H1 (cell line): ENCODE measurements around the gene SPATS2. TPM values are rescaled to one million over a fixed set of nuclear protein-coding genes. Genes with fewer than 3 reads are reported as not detected.

Experiments
- CTCF ChIA-PET: fragments of 300-600 bp; sonication (Branson Sonifier 250); formaldehyde crosslinking; loops from one replicate; lab custom pipeline; 2021; ENCODE audit not compliant: partially characterized antibody; lab: Charles Lee
- POLR2A ChIA-PET: fragments of 300-600 bp; sonication (Branson Sonifier 250); formaldehyde crosslinking; loops from one replicate; lab custom pipeline; 2021; ENCODE audit warnings: inconsistent platforms; ENCODE audit not compliant: partially characterized antibody; lab: Charles Lee
- DNase-seq, 2 experiments: peaks; one replicate each; pipeline versions ENCODE4 v3.0.0 to v3.0.0-alpha.2; 2010 to 2022; ENCODE audit warnings: low spot score in 2 of 2, low read depth in 1 of 2, mixed read lengths in 1 of 2
- FAIRE-seq: peaks from 2 replicates; lab custom pipeline; 2011; peaks lifted over from hg19 to GRCh38; lab: Jason Lieb, UNC
- H2AFZ ChIP-seq: 2 replicates; pipeline ENCODE4 v1.8.1; 2012; ENCODE audit warnings: low read length, inconsistent platforms
- H2AK5ac ChIP-seq: 2 replicates; pipeline ENCODE4 v1.6.1; 2013; ENCODE audit warnings: low read depth, low read length
- H2BK120ac ChIP-seq: replicated peaks from 2 replicates; pipeline ENCODE3; 2013; ENCODE audit warnings: low read depth, low read length, inconsistent platforms
- H2BK12ac ChIP-seq: 2 replicates; pipeline ENCODE4 v1.6.1; 2013; ENCODE audit warnings: low read depth, low read length
- H2BK15ac ChIP-seq: 2 replicates; pipeline ENCODE4 v1.6.1; 2013; ENCODE audit warnings: low read length
- H2BK20ac ChIP-seq: 2 replicates; pipeline ENCODE4 v1.6.1; 2013; ENCODE audit warnings: low read length
- H2BK5ac ChIP-seq: 2 replicates; pipeline ENCODE4 v1.6.1; 2013; ENCODE audit warnings: low read depth, low read length
- H3K14ac ChIP-seq: 2 replicates; pipeline ENCODE4 v1.6.1; 2013; ENCODE audit warnings: inconsistent platforms; ENCODE audit not compliant: insufficient read length
- H3K18ac ChIP-seq: 2 replicates; pipeline ENCODE4 v1.6.1; 2013; ENCODE audit warnings: low read length; ENCODE audit errors: extremely low read depth
- H3K23ac ChIP-seq: 2 replicates; pipeline ENCODE4 v1.6.1; 2013; ENCODE audit warnings: inconsistent platforms; ENCODE audit not compliant: insufficient read length
- H3K23me2 ChIP-seq: 2 replicates; pipeline ENCODE4 v1.6.1; 2013; ENCODE audit warnings: low read depth, low read length
- H3K27ac ChIP-seq: 2 replicates; pipeline ENCODE4 v1.6.1; 2011; ENCODE audit warnings: low read depth, low read length, inconsistent platforms
- H3K27me3 ChIP-seq, 4 experiments: replicated peaks in 1 of 4; 1 replicate in 1 of 4; 2 replicates in 3 of 4; pipeline versions ENCODE4 v1.6.1 to v1.8.1; 2011 to 2013; ENCODE audit warnings: low read length in 3 of 4, mild to moderate bottlenecking in 3 of 4, inconsistent platforms in 2 of 4, mixed read lengths in 2 of 4, moderate library complexity in 1 of 4; ENCODE audit not compliant: control insufficient read depth in 3 of 4, insufficient read depth in 3 of 4; ENCODE audit errors: extremely low read depth in 1 of 4
- H3K36me3 ChIP-seq, 4 experiments: 2 replicates each; pipeline versions ENCODE4 v1.6.1 to v1.8.1; 2011 to 2013; ENCODE audit warnings: mild to moderate bottlenecking in 4 of 4, low read length in 3 of 4, moderate library complexity in 2 of 4, control low read depth in 1 of 4, inconsistent platforms in 1 of 4; ENCODE audit not compliant: insufficient read depth in 4 of 4, control insufficient read depth in 2 of 4
- H3K4ac ChIP-seq: replicated peaks from 2 replicates; pipeline ENCODE3; 2013; ENCODE audit warnings: low read length, low read depth, mixed read lengths, inconsistent platforms; ENCODE audit not compliant: insufficient read length
- H3K4me1 ChIP-seq, 4 experiments: replicated peaks in 1 of 4; 1 replicate in 1 of 4; 2 replicates in 3 of 4; pipeline versions ENCODE4 v1.6.1 to v1.8.1; 2011 to 2013; ENCODE audit warnings: low read length in 3 of 4, inconsistent platforms in 2 of 4, mixed read lengths in 1 of 4; ENCODE audit not compliant: insufficient read depth in 4 of 4, control insufficient read depth in 3 of 4
- H3K4me2 ChIP-seq, 2 experiments: 2 replicates each; pipeline versions ENCODE4 v1.6.1 to v1.8.1; 2011 to 2013; ENCODE audit warnings: low read depth in 2 of 2, low read length in 2 of 2, control low read depth in 1 of 2, inconsistent platforms in 1 of 2, mild to moderate bottlenecking in 1 of 2; ENCODE audit not compliant: insufficient read depth in 1 of 2
- H3K4me3 ChIP-seq, 4 experiments: fragments of 200-600, 300-600 bp in 1 of 4; sonication (generic), shearing (Covaris generic), sonication (Bioruptor Twin) in 1 of 4; 2 replicates each; pipeline versions ENCODE4 v1.5.1 to v1.8.1; 2011 to 2016; ENCODE audit warnings: low read length in 4 of 4, low read depth in 3 of 4, control low read depth in 2 of 4, inconsistent platforms in 2 of 4, mild to moderate bottlenecking in 2 of 4, mixed read lengths in 1 of 4, moderate library complexity in 1 of 4; ENCODE audit not compliant: insufficient read depth in 2 of 4; ENCODE audit errors: extremely low read depth in 1 of 4
- H3K56ac ChIP-seq: replicated peaks from 2 replicates; pipeline ENCODE3; 2013; ENCODE audit warnings: low read depth, mild to moderate bottlenecking, mixed read lengths, low read length, inconsistent platforms; ENCODE audit not compliant: insufficient read length
- H3K79me1 ChIP-seq: 2 replicates; pipeline ENCODE4 v1.6.1; 2013; ENCODE audit warnings: low read depth, low read length, control low read depth
- H3K79me2 ChIP-seq, 2 experiments: 2 replicates each; pipeline versions ENCODE4 v1.6.1 to v1.8.1; 2012 to 2013; ENCODE audit warnings: low read length in 2 of 2, mild to moderate bottlenecking in 2 of 2, inconsistent platforms in 1 of 2; ENCODE audit not compliant: insufficient read depth in 2 of 2, control insufficient read depth in 1 of 2
- H3K9ac ChIP-seq, 4 experiments: replicated peaks in 1 of 4; 1 replicate in 1 of 4; 2 replicates in 3 of 4; pipeline versions ENCODE4 v1.6.1 to v1.8.1; 2011 to 2013; ENCODE audit warnings: low read depth in 3 of 4, low read length in 3 of 4, control low read depth in 2 of 4, mild to moderate bottlenecking in 2 of 4, moderate library complexity in 2 of 4, inconsistent platforms in 1 of 4; ENCODE audit errors: extremely low read depth in 1 of 4
- H3K9me3 ChIP-seq, 2 experiments: 2 replicates each; pipeline versions ENCODE4 v1.6.1 to v1.8.1; 2012 to 2013; ENCODE audit warnings: mild to moderate bottlenecking in 2 of 2, moderate library complexity in 2 of 2, control low read depth in 1 of 2, inconsistent platforms in 1 of 2, low read depth in 1 of 2, low read length in 1 of 2, mixed read lengths in 1 of 2; ENCODE audit not compliant: insufficient read depth in 2 of 2
- H4K20me1 ChIP-seq, 2 experiments: replicated peaks in 1 of 2; 2 replicates each; pipeline versions ENCODE3 to v1.8.1; 2011 to 2013; ENCODE audit warnings: inconsistent platforms in 2 of 2, low read length in 2 of 2, mild to moderate bottlenecking in 1 of 2; ENCODE audit not compliant: insufficient read depth in 2 of 2, control insufficient read depth in 1 of 2
- H4K5ac ChIP-seq: 2 replicates; pipeline ENCODE4 v1.6.1; 2013; ENCODE audit warnings: low read length, low read depth, mixed read lengths, inconsistent platforms; ENCODE audit not compliant: insufficient read length
- H4K8ac ChIP-seq: 2 replicates; pipeline ENCODE4 v1.8.0; 2013; ENCODE audit warnings: mild to moderate bottlenecking, moderate library complexity, low read length, inconsistent platforms; ENCODE audit not compliant: insufficient read depth; ENCODE audit errors: extremely low read depth
- H4K91ac ChIP-seq: replicated peaks from 2 replicates; pipeline ENCODE3; 2013; ENCODE audit warnings: low read length, mixed read lengths, inconsistent platforms; ENCODE audit not compliant: insufficient read length
- BCL11A ChIP-seq, 2 experiments: IDR thresholded peaks; one replicate each; pipeline ENCODE4 v1.6.1; 2011; ENCODE audit warnings: low read depth in 2 of 2, low read length in 2 of 2, mild to moderate bottlenecking in 2 of 2
- CHD1 ChIP-seq: IDR thresholded peaks from 2 replicates; pipeline ENCODE4 v1.6.1; 2012; ENCODE audit warnings: low read depth, low read length, improper control_type of control experiment
- EP300 ChIP-seq, 2 experiments: IDR thresholded peaks; 1 replicate in 1 of 2; 2 replicates in 1 of 2; pipeline ENCODE4 v1.6.1; 2011 to 2012; ENCODE audit warnings: low read depth in 2 of 2, low read length in 2 of 2, mild to moderate bottlenecking in 2 of 2, borderline replicate concordance in 1 of 2, inconsistent platforms in 1 of 2, moderate library complexity in 1 of 2
- GTF2F1 ChIP-seq: IDR thresholded peaks from 2 replicates; pipeline ENCODE4 v1.6.1; 2012; ENCODE audit warnings: low read depth, low read length, improper control_type of control experiment, borderline replicate concordance
- HDAC2 ChIP-seq, 2 experiments: fragments of 300-600 bp in 1 of 2; sonication (generic) in 1 of 2; IDR thresholded peaks; 2 replicates each; pipeline ENCODE4 v1.6.1; 2011 to 2012; ENCODE audit warnings: low read depth in 2 of 2, low read length in 2 of 2, mild to moderate bottlenecking in 2 of 2, moderate library complexity in 2 of 2, borderline replicate concordance in 1 of 2, inconsistent platforms in 1 of 2
- JUN ChIP-seq: IDR thresholded peaks from 2 replicates; pipeline ENCODE4 v1.6.1; 2011; ENCODE audit warnings: low read depth, mild to moderate bottlenecking, improper control_type of control experiment, low read length
- POLR2A ChIP-seq, 2 experiments: IDR thresholded peaks; 1 replicate in 1 of 2; 2 replicates in 1 of 2; pipeline ENCODE4 v1.6.1; 2011; ENCODE audit warnings: low read depth in 2 of 2, low read length in 2 of 2, mild to moderate bottlenecking in 2 of 2; ENCODE audit errors: control extremely low read depth in 1 of 2
- POLR2AphosphoS5 ChIP-seq: IDR thresholded peaks from 2 replicates; pipeline ENCODE4 v1.6.1; 2011; ENCODE audit warnings: low read depth, low read length
- POU5F1 ChIP-seq: IDR thresholded peaks from 2 replicates; pipeline ENCODE4 v1.6.1; 2011; ENCODE audit warnings: low read depth, mild to moderate bottlenecking, low read length, moderate library complexity
- RAD21 ChIP-seq, 2 experiments: IDR thresholded peaks in 1 of 2; conservative IDR thresholded peaks in 1 of 2; 2 replicates each; pipeline ENCODE4 v1.6.1; 2011; ENCODE audit warnings: low read depth in 2 of 2, low read length in 2 of 2, improper control_type of control experiment in 1 of 2, inconsistent platforms in 1 of 2, mild to moderate bottlenecking in 1 of 2, moderate library complexity in 1 of 2
- SIRT6 ChIP-seq: IDR thresholded peaks from one replicate; pipeline ENCODE4 v1.7.1; 2012; ENCODE audit warnings: low read length, inconsistent platforms
- SIX5 ChIP-seq: IDR thresholded peaks from 2 replicates; pipeline ENCODE4 v1.6.1; 2011; ENCODE audit warnings: mild to moderate bottlenecking, low read depth, low read length
- SP4 ChIP-seq: IDR thresholded peaks from 2 replicates; pipeline ENCODE4 v1.6.1; 2012; ENCODE audit warnings: low read length, inconsistent platforms
- TAF7 ChIP-seq: optimal IDR thresholded peaks from 2 replicates; pipeline ENCODE3; 2011; ENCODE audit warnings: low read depth, mild to moderate bottlenecking, inconsistent platforms, low read length, moderate library complexity, borderline replicate concordance
- ZNF274 ChIP-seq: IDR thresholded peaks from 2 replicates; pipeline ENCODE4 v1.7.0; 2012; ENCODE audit warnings: low read length, borderline replicate concordance; ENCODE audit errors: extremely low read depth
- WGBS, 2 experiments: shearing (Covaris generic) in 1 of 2; methylation state at CpG; one replicate each; pipeline versions ENCODE4 v1.1.6 to v1.1.7; 2013 to 2015; ENCODE audit warnings: low lambda C conversion rate in 2 of 2, mixed read lengths in 2 of 2, inconsistent platforms in 1 of 2, low coverage in 1 of 2, missing lambda C conversion rate in 1 of 2; ENCODE audit not compliant: insufficient replicate concordance in 2 of 2, insufficient coverage in 1 of 2, insufficient read length in 1 of 2; ENCODE audit errors: extremely low coverage in 1 of 2, missing lambda C conversion rate in 1 of 2; 5-methylcytosine and 5-hydroxymethylcytosine counted together
- polyA plus RNA-seq, 7 experiments: library from polyadenylated mRNA; depleted of rRNA in 3 of 7; stranded (reverse) in 5 of 7; unstranded in 2 of 7; fragments of >200 nt in 5 of 7; fragments of 200-250 nt in 2 of 7; gene quantifications; 1 replicate in 5 of 7; 2 replicates in 1 of 7; 4 replicates in 1 of 7; pipeline versions ENCODE4 v1.2.1 to v1.2.3, GENCODE V29; 2011 to 2013; ENCODE audit warnings: missing spikeins in 2 of 7, mixed read lengths in 2 of 7
- total RNA-seq: library from RNA; stranded (reverse); fragmentation: NEBNext Ultra II Directional; extraction: Animal tissue kit (Norgen Biotek cat#: 25700); gene quantifications from 2 replicates; pipeline ENCODE4 v1.2.1, GENCODE V29; 2021

Gene SPATS2
- total and polyA plus RNA-seq, 2 of the 8 experiments (the other 6 are each of a cell fraction or from before 2014, with no cell fraction given) = 19.2 to 24.5 TPM

DNA sequence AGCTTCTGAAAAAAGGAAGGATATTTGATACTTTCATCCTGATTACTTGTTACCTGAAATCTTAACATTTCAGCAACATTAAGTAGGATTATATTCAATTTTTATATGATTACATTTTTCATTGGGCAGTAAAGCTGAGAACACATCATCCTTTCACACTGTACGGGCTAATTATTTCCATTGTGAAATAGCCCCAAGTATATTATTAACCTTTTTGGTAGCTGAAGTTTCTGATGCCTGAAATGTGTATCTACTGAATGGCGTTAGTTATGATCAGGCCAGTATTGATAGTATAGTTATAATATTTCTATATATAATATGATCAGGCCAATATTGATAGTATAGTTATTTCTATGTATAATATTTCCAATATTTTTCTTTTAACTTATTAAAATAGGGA, 10.1 kb downstream of the SPATS2 start:
- no peak overlapping the region for H4K5ac ChIP-seq
- H2BK15ac ChIP-seq = no peak overlapping the region
- H3K23ac ChIP-seq = no peak overlapping the region
- no peak overlapping the region for H3K14ac ChIP-seq
- WGBS, 2 experiments = 93% methylated on average over 2 of the region's 2 CpGs; no CpG with 5 or more reads in 1 of the 2 experiments
- POLR2A ChIA-PET = interaction anchor here (1.0 to 1.1 kb wide), 2 partner anchors 23 to 114 kb away, joined by 3 read pairs; no protein-coding TSS in a partner anchor
- no peak overlapping the region for H2BK5ac ChIP-seq
- no peak overlapping the region for H2AK5ac ChIP-seq
- H3K27ac ChIP-seq = no peak overlapping the region
- H3K18ac ChIP-seq = no peak overlapping the region
- no peaks in the 10 kb centered on the region for H3K9me3 ChIP-seq
- peaks cover 0 to 4% of the 10 kb centered on the region in 2 experiments for H4K20me1 ChIP-seq
- no peaks in the 10 kb centered on the region; the same call in 1 of the 2 replicates for H3K23me2 ChIP-seq
- no peak overlapping the region for H4K8ac ChIP-seq
- no peaks in the 10 kb centered on the region for H3K27me3 ChIP-seq
- H4K91ac ChIP-seq = no peak overlapping the region
- H3K79me1 ChIP-seq = 0 out of 2 replicates have a peak, but pooled peaks cover 3% of the 10 kb centered on the region
- no peak overlapping the region for H2BK120ac ChIP-seq
- H2BK12ac ChIP-seq = no peak overlapping the region
- H2AFZ ChIP-seq = no peak overlapping the region
- no peak for FAIRE-seq
- H3K56ac ChIP-seq = no peak overlapping the region
- H3K4me3 ChIP-seq = no peak overlapping the region
- H3K4me2 ChIP-seq = no peak overlapping the region
- H3K4me1 ChIP-seq = no peaks in the 10 kb centered on the region
- DNase-seq = no peak
- CTCF ChIA-PET = interaction anchor here (0.7 to 1.8 kb wide), 3 partner anchors 11 to 34 kb away, joined by 3 to 5 read pairs (median 3); no protein-coding TSS in a partner anchor
- H3K36me3 ChIP-seq = no peaks in the 10 kb centered on the region
- no peak overlapping the region for H2BK20ac ChIP-seq
- H3K9ac ChIP-seq = no peak overlapping the region
- no peak overlapping the region for H3K4ac ChIP-seq
- H3K79me2 ChIP-seq = peaks cover 0 to 49% of the 10 kb centered on the region in 2 experiments; a peak in 2 of 4 replicates
- TF ChIP-seq GTF2F1 (no peak), EP300 (IDR thresholded peaks at IDR 0.05; ENCODE audit: borderline replicate concordance in 1 of 2, low read depth in 2 of 2, low read length in 2 of 2) (no peak), JUN (no peak), RAD21 (IDR thresholded peaks at IDR 0.05 in 1 of 2, conservative IDR thresholded peaks at IDR 0.05 in 1 of 2; ENCODE audit: low read depth in 2 of 2, low read length in 2 of 2) (no peak), SP4 (no peak), BCL11A (IDR thresholded peaks at IDR 0.05; ENCODE audit: low read depth in 2 of 2, low read length in 2 of 2) (no peak), SIX5 (no peak), POU5F1 (no peak), HDAC2 (IDR thresholded peaks at IDR 0.05; ENCODE audit: borderline replicate concordance in 1 of 2, low read depth in 2 of 2, low read length in 2 of 2) (no peak), TAF7 (no peak), POLR2AphosphoS5 (no peak), SIRT6 (no peak), POLR2A (IDR thresholded peaks at IDR 0.05; ENCODE audit: control extremely low read depth in 1 of 2, low read depth in 2 of 2, low read length in 2 of 2) (no peak), ZNF274 (no peak), CHD1 (no peak)
